ENCODE results near the gene ADAMTS18.

- TF ChIP-seq CTCF (IDR thresholded peaks at IDR 0.05; ENCODE audit: borderline replicate concordance, extremely low read depth, low read length, poor library complexity, severe bottlenecking) (no peak), EZH2 (IDR thresholded peaks at IDR 0.05; ENCODE audit: borderline replicate concordance, low read depth, low read length, severe bottlenecking) (no peak)
Measured at GRCh38 chr16:77467821-77468335, 33.0 kb upstream of the ADAMTS18 start.

Measured in DND-41 (cell line).